GM19193 (cell line): ENCODE measurements around the gene FOXO3.

Experiments used
- POLR2A ChIP-seq: IDR thresholded peaks from 4 replicates; pipeline ENCODE4 v1.6.1; 2011; ENCODE audit not compliant: insufficient read depth, insufficient read length; ENCODE audit errors: extremely low read depth

The FOXO3 gene

DNA sequence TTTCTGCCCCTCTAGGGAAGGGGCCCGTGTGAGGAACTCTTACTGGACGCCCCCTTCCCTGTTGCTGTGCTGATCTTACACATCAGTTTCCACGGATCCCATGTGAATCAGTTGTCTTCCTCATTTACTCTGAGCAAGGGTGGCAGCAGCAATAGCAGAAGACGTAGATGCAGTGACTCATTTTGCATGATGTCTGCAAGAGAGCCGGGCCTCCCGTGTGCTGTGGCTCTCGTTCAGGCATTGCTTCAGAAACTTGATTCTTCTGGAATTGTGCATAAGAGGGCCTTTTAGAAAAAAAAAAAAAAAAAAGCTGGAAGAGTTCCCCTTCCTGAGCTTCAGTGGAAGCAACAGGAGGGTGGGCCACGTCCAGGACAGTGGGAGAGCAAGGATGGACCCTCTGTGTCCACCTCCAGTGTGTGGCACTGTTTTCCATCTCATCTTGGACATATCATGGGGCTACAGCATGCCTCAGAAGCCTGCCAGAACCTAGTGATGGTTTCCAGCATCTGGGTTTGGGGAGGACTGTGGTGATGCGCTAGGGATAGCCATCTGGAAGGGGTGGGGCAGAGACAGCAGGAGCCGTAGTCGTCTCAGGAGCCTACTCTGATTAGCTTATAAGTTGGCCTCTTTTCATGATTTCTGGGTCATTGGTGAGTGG, 62.1 kb downstream of the FOXO3 start:
- no peak for TF ChIP-seq POLR2A

DNA sequence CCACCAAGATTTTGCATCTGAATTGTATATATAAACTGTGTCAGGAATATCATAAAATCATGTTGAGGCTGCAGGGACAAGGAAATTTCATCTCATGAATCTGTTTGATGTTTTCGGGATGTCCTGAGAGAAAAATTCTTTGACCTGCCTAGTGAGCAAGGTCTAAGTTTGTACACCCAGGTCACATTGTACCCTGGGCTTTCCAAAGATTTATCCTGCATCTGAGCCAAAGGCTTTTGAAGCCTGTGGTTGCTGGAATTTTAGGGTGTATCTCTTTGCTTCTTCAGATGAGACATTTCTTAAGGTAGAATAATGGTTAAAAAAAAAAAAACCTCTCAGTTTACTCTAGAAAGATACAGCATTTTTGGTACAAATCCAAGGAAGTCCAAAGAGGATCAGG, 63.3 kb downstream of the FOXO3 start:
- TF ChIP-seq POLR2A: no peak

DNA sequence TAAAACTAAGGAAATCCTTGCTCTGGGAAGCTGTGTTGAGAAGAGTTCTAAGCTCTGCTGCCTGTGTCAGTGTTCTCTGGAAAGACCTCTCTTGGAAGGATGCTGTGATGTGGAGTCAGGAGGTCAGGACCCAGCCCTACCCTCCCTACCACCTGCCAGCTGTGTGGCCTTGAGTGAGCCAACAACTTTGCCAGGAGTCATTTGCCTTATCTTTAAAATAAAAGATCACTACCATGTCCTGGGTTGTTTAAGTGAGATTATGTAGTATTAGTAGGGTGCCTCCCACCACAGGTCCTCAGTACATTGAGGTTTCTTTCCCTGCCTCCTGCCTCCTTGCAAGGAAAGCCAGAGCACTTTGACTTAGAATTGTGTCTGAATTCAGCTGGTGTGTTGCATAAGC, 64.9 kb downstream of the FOXO3 start:
- no peak for TF ChIP-seq POLR2A

DNA sequence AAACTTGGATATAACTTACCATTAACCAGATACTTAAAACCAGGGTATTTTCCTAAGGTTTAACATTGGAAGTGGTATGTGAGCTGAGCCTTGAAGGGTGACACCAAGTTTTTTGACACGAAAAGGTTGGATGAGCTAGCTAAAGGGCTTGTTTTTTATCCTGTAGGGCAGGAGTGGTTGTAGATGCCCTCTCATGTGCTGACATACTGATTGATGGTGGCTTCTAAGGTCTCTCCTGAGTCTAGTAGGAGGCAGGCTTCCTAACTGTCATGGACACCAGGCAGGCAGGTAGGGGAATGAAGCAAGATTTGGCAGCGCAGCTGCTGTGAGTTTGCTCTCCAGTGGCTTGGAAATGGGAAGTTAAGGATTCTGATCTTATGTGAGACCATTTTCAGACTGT, 66.1 kb downstream of the FOXO3 start:
- no peak for TF ChIP-seq POLR2A

DNA sequence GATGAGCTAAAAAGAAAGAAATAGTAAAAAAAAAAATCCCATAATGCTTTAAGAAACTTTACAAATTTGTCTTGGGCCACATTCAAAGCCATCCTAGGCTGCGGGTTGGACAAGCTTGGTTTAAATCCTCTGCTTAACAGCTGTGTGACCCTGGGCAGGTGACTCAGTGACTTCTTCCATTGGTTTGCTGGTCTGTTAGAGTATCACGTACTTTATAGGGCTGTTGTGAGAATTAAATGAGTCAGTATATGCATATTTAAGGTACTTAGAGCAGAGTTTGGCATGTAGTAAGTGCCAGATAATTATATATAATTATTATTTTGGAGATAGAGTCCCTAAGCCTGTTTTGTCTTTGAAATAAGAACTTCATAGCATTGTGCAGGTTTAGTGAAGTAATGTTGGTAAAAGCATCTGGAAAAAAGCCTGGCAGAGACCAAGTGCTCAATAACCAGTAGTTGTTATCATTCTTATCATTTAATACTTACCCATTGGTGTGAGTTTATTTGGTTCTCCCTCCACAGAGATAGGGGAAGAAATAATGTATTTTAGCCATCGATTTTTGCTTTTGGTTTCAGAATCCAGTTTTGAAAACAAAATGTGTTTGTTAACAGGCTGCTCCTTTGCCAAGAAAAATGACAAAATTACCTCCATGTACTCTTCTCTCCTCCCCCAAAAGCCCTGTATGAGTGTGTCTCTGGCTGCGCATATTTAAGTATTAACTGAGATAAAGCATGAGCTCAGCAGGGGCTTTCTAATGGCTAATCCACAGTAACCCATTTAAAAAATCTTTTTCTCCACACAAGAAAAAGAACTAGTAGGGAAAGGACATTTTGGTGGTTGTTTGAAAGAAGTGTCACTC, 67.2 kb downstream of the FOXO3 start:
- TF ChIP-seq POLR2A: no peak

DNA sequence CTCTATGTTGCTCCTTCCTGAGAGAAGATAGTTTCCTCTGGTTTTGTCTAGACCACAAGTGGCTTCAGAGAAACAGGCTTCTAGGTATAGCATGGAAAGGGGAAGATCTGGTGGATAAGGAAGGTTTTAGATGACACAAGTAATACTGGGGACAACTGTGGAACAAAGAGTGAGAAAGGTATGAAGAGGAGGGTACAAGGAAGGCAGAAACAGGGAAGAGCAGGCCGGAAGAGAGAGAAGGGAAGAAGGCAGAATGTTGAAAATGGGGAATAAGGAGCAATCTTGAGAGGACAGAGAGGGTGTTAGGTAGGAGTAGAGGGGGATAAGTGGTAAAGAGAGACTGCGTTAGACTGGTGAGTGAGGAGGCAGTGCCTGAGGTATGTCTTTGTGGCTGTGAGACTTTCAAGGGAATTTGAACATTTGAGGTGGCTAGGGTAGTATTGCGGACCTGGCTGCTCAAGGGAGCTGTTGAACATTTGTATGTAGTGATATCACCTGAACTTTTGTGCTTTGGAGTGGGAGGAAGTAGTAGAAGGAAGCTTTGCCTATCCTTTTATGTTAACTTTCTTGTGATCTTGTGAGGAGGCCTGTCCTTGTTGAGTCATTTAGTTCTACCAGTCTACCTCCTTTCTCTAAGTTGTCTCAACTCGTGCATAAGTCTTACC, 69.5 kb downstream of the FOXO3 start:
- no peak for TF ChIP-seq POLR2A

DNA sequence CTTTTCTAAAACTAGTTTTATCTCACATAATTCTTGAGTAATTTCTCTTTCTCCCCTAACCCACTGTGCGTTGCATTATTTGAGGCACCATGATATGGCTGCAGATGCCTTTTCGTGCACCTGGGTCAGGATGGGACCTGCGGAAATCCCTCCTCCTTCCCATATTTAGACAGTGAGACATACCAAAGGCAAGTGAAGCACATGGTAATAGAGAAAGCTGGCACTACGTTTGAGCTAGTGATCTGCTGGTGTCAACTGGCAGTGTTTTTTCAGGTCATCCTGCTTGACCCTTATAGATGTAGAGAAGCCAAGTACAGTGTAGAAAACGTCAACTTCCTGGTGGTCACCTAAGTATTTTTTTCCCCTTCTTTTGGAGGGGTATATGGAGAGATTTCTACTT, 71.7 kb downstream of the FOXO3 start:
- TF ChIP-seq POLR2A: no peak

DNA sequence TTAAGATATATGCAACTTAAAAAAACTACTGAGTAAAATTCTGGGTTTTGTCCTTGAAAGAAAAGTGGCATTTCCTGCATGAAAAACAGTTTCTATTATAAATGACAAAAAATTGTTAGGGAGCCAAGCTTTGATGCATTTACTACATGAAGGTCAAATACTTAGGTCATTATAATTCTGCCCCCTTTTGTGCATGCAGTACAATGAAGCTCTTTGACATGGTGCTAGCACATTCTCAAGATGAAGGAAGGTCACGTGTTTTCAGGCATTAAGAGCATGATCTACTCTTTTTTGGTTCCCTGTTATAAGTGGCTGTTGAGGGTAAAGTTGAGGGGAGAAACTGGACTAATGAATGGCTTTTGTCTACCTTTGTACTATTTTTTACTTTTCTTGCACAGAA, 72.7 kb downstream of the FOXO3 start:
- TF ChIP-seq POLR2A: no peak

DNA sequence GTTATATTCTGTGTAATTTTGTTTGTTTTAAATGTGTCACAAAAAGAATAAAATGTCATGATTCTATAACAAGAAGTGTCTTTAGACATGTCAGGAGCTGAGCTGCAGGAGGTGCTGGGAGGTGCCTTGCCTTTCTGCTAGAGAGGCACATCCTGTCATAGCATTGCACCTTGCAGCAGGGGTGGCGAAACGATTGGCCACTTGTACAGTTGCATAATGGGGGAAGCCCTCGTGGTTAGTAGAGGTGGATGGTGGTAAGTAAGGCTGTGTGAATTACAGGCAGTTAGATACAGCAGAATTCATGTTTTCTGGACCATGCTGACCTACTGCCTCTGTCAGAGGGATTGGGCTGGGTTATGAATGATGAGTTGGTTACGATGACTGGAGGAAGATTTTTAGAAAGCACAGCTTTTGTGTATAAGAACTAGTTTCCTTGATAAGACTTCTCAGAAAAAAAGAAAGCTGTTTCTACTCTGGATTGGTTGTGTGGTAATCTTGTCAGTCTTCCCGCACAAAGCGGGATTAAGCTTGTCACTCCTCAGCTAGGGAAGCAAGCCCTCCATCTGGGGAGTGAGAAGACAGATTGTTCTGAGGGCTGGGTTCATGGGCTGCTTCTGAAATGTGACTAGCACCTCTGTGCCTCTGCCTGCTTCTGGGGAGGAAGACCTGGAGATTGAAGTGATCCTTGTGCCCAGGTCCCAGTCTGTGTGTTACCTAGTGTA, 74.9 kb downstream of the FOXO3 start:
- TF ChIP-seq POLR2A: no peak

DNA sequence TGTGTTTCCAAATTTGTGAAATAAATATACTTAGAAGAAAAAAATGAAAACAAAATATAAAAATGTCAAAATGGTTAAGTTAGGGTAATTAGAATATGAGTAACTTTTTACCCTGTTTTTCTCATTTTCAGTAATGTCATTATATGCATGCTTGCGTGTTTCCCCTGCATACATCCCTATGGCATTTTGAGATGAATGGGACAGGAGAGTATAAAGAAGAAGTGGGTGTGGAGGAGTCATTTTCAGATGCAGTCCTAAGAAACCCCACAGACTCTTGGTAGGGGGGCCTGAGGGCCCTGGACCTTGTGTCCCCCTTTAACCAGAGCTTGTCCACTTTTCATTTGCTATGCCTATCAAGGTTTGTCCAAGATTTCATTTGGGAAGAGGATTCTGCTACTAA, 77.2 kb downstream of the FOXO3 start:
- TF ChIP-seq POLR2A: no peak

DNA sequence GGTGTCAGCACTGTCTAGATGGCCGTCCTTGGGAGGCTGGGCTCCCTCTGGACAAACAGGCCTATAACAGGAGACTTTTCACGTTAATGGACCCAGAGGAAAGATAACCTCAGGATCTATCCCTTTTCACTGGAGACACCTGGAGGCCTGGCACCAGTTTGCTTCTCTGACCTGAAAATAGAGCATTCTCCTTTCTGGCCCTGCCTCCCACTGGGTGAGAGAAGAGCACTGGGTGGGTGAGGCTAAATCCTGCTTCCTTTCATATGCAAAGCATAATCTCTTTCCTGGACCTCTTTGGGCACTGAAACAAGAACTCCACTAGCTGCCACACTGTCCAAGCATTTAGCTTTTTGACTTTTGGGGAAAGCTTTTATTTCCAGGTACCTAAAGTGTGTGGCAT, 78.3 kb downstream of the FOXO3 start:
- TF ChIP-seq POLR2A: no peak

DNA sequence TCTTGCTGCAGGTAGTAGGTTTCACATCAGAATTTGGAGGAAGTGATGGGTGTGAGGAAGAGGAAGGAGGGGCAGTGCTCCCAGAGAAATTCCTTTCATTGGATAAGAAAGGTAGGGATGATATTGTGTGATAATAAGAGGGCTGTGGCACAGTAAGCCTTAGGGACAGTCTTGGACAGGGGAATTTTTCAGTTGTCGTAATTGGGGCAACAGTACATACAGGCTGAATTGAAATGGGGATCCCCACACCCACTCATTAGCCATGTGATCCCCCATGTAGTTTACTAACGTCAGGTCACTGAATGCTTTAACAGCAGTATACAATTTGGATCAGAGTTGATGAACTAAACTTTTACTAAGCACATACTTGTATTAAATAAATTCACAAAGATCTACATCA, 79.4 kb downstream of the FOXO3 start:
- no peak for TF ChIP-seq POLR2A

DNA sequence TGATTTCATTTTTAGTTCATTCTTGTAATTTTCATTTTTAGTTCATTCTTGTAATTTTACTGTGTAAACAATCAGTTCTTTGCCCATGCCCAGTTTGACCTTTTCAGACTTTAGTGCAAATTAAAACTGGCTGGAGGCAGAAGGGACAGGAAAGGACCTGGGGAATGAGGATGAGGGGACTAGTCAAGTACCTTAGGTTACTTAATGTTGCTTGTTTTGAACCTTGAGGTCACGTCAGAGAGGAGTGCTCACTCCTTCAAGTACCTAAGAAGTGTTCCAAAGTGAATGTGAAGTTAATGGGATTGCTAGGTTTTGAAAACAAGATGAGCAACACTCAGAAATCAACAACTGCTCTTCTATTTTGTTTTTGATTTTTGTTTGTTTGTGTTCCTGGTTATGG, 82.5 kb downstream of the FOXO3 start:
- TF ChIP-seq POLR2A: no peak

DNA sequence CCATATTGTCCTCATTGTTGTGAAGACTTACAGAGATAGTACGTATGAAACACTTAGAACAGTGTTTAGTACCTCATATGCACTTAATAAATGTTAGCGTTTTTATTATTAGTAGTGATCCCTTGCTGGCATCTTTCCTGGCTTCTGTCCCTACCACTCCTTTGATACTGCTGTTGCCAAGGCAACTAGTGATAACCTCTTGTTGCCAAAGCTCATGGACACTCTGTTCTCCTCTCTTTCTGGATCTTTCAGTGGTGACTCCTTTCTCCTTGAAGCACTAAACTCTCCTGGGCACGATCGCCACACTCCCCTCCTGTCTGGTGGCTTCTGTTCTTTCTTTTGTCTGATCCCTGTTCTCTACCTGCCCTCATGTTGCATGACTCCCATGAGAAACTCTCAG, 83.5 kb downstream of the FOXO3 start:
- no peak for TF ChIP-seq POLR2A

DNA sequence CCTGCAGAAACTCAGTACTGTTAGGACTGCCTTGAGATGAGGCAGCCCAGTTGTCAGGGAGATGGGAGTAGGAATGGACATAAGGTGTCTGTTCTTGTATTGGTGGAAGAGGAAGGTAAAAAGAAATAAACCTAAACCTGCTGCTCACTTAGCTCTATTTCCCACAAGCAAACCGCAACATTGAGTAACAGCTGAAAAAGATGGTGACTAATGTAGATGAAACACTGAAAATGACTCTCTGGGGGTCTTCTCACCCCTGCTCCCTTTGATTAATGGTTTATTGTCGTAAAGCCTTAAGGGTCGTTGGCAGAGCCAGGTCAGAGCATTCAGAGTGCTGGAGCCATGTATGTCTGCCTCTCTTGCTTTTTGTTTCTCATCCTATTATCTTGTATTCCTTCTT, 87.5 kb downstream of the FOXO3 start:
- TF ChIP-seq POLR2A: no peak
